Thyroid gland (tissue), 4 donors: Measurements from ENCODE around the gene CST1.
"Not testable (repeated sequence)": the region's sequence is repeated elsewhere in the genome, so short reads cannot be mapped to it uniquely, and the experiment has no call there.

ENCODE experiments used
- POLR2A ChIP-seq, 2 donors: fragments of 450-650 bp; IDR thresholded peaks; one replicate each; pipeline ENCODE4 v1.6.1; 2017; ENCODE audit warnings: antibody characterized with exemption in 2 of 2, mild to moderate bottlenecking in 2 of 2, moderate library complexity in 1 of 2
- TF ChIP-seq, protein P1 (sequence below), 6 experiments: fragments of 200-600 bp in 3 of 6; fragments of 450-650 bp in 3 of 6; sonication (generic) in 3 of 6; IDR thresholded peaks; one replicate each; pipeline ENCODE4 v1.5.1; 2016 to 2019; ENCODE audit warnings: antibody characterized with exemption in 6 of 6, mild to moderate bottlenecking in 2 of 6, inconsistent platforms in 1 of 6, moderate library complexity in 1 of 6

DNA sequence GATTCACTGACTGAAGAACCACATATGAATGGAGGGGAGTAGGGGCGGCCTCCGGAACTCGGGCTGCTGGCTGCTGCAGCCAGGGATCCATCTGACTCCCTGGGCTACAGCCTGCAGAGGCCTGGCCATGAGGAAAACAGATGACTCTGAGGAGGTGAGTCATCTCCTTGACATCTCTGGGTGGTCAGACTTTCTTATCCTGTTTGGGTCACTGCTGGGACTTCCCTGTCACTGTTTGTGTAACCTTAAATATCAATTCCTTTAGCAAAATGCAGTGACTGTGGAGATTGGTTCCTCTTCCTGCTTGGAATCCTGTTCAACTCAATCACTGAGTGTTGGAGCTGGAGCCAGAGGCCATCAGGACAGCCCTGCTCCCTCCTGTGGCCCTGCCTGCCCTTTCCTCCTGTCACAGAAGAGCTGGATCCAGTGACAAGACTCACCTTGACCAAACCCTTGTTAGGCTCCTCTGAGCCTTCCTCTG, 4.4 kb upstream of the CST1 start:
- not testable (repeated sequence) for TF ChIP-seq POLR2A (IDR thresholded peaks at IDR 0.05)
- TF ChIP-seq, protein P1, sequence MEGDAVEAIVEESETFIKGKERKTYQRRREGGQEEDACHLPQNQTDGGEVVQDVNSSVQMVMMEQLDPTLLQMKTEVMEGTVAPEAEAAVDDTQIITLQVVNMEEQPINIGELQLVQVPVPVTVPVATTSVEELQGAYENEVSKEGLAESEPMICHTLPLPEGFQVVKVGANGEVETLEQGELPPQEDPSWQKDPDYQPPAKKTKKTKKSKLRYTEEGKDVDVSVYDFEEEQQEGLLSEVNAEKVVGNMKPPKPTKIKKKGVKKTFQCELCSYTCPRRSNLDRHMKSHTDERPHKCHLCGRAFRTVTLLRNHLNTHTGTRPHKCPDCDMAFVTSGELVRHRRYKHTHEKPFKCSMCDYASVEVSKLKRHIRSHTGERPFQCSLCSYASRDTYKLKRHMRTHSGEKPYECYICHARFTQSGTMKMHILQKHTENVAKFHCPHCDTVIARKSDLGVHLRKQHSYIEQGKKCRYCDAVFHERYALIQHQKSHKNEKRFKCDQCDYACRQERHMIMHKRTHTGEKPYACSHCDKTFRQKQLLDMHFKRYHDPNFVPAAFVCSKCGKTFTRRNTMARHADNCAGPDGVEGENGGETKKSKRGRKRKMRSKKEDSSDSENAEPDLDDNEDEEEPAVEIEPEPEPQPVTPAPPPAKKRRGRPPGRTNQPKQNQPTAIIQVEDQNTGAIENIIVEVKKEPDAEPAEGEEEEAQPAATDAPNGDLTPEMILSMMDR (IDR thresholded peaks at IDR 0.05): not testable (repeated sequence)
